Measurements from ENCODE around the gene RBM15B. TPM values are rescaled to one million over a fixed set of nuclear protein-coding genes. Genes with fewer than 3 reads are reported as not detected.
A peak's percentile ranks its signal among the peaks of the same experiment; 100 is the strongest.
"Not testable (repeated sequence)": the region's sequence is repeated elsewhere in the genome, so short reads cannot be mapped to it uniquely, and the experiment has no call there.

RBM15B gene, protein sequence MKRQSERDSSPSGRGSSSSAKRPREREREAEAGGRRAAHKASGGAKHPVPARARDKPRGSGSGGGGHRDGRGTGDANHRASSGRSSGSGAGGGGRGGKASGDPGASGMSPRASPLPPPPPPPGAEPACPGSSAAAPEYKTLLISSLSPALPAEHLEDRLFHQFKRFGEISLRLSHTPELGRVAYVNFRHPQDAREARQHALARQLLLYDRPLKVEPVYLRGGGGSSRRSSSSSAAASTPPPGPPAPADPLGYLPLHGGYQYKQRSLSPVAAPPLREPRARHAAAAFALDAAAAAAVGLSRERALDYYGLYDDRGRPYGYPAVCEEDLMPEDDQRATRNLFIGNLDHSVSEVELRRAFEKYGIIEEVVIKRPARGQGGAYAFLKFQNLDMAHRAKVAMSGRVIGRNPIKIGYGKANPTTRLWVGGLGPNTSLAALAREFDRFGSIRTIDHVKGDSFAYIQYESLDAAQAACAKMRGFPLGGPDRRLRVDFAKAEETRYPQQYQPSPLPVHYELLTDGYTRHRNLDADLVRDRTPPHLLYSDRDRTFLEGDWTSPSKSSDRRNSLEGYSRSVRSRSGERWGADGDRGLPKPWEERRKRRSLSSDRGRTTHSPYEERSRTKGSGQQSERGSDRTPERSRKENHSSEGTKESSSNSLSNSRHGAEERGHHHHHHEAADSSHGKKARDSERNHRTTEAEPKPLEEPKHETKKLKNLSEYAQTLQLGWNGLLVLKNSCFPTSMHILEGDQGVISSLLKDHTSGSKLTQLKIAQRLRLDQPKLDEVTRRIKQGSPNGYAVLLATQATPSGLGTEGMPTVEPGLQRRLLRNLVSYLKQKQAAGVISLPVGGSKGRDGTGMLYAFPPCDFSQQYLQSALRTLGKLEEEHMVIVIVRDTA
- 30.0 TPM for total RNA-seq

GRCh38 chr3:51391075-51391565 is at the start of gene RBM15B:
Gene RBM15B (plus strand): TSS chr3:51391285. CDS start chr3:51391400, 115 bp downstream.
- peak; percentile 98 for DNase-seq (ENCODE audit: low spot score)

- DNase-seq (ENCODE audit: low spot score), result no peak
Measured at GRCh38 chr3:51343918-51344687, 47.0 kb upstream of the RBM15B start.

DNA sequence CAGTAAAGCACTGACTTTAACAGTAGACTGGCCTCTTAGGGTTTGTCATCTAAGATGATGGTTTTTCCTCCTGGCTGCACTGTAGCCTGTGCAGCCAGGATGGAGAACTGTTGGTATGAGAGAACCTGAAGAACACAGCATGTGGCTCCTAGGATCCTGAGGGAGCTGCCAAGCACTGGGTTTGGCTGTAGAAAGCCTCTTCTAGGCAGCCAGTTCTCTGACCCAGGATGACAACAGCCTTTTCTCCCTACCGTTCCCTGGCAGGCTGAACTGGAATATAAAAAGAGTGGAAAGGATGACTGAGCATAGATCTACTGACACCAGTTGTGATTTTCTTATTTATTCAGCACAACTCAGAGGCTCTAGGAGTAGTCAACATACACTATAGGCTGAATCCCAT is 40.3 kb upstream of the RBM15B start:
- no peak for DNase-seq (ENCODE audit: low spot score)

DNA sequence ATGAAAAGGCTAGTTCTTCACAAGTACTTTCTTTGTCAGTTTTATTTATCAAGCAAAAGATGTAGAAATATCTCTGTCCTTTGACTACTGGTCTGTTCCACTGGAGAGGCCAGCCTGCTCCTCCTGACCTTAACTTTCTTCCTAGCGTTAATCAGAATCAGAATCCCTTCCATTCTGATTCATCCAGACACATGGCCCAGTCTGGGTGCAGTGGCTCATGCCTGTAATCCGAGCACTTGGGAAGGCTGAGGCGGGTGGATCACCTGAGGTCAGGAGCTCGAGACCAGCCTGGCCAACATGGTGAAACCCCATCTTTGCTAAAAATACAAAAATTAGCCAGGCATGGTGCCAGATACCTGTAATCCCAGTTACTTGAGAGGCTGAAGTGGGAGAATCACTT is 38.0 kb upstream of the RBM15B start:
- no peak for DNase-seq (ENCODE audit: low spot score)

GRCh38 chr3:51353691-51354090 is 37.4 kb upstream of the RBM15B start:
- DNase-seq (ENCODE audit: low spot score), result no peak

DNA sequence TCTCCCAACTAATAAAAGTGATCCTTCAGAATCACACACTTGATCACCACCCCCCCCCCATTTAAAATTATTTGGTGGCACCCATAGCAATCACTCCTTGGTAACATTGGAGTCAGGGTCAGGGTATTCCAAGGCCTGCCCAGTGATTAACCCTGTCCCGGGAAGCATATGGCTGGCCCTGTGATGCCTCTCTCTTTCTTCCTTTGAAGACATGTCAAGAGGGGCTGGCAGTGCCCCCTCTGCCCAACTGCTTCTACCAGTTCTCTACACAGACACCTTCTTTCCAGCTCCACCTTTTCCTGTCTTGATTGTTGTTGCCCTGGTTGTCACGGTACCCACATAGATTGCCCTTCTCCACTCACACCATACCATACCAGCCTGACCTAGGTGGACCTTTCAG is 36.9 kb upstream of the RBM15B start:
- DNase-seq (ENCODE audit: low spot score), result no peak

GRCh38 chr3:51354731-51355615 is 36.1 kb upstream of the RBM15B start:
- DNase-seq (ENCODE audit: low spot score), result no peak

DNA sequence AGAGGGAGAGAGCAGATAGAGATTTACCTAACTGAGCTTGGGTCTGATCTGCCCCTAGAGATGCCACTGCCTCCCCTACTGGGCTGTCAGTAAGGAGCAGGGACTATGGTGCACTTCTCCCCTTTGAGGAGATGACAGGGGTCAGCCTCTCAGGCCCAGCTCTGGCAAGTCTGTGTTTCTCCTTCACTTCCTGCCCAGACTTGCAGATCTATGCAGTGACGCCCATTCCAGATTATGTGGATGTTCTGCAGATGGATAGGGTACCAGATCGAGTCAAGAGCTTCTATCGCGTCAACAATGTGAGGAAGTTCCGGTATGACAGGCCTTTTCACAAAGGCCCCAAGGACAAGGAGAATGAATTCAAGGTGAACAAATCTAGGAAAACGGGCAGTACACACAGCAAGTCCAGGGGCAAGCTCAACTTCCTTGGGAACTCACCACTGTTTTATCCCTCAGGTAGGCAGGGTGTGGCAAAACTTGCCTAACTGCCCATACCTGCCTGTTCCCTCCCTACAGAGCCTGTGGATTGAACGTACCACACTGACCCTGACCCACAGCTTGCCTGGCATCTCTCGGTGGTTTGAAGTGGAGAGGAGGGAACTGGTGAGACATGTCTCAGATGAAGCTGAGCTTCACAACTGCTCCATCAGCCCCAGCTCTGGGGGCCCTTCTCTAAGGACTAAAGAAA is 35.0 kb upstream of the RBM15B start:
- DNase-seq (ENCODE audit: low spot score), result no peak

GRCh38 chr3:51357856-51358255 is 33.2 kb upstream of the RBM15B start:
- no peak for DNase-seq (ENCODE audit: low spot score)

DNA sequence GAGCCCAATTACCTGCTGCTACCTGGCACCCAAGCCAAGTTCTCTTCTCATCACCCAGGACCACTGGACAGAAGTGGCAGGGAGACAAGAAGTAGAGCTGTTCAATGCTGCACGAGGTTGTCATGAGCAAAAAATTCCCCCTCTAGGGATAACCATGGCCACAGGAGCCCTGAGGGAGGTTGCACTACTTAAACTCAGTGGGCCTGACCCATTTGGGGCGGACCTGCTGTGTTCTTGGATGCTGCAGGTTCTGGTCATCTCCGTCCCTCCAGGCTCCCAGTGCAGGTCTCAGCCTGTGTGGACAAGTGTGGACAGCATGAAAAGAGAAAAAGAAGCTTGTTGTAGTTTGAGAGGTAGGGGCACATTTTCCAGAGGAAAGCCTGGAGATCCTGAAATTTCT is 32.1 kb upstream of the RBM15B start:
- DNase-seq (ENCODE audit: low spot score), result no peak

DNA sequence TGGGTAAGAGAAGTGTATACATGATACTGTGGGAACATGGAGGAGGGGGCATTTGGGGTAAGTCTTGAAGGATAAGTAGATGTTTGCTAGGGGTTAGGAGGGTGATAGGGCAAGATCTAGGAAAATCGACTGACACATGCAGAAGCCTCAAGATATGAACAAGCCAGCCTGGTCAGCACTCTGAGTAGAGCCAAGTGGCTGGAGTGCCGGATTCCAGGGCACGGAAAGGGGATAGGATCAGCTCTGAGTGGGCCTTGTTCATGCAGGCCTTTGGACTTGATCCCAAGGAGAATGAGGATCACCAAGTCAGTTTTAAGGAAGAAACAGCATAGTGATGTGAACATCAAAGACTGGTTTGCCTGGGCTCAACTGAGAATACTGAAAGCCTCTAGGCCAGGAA is 30.3 kb upstream of the RBM15B start:
- DNase-seq (ENCODE audit: low spot score), result no peak

DNA sequence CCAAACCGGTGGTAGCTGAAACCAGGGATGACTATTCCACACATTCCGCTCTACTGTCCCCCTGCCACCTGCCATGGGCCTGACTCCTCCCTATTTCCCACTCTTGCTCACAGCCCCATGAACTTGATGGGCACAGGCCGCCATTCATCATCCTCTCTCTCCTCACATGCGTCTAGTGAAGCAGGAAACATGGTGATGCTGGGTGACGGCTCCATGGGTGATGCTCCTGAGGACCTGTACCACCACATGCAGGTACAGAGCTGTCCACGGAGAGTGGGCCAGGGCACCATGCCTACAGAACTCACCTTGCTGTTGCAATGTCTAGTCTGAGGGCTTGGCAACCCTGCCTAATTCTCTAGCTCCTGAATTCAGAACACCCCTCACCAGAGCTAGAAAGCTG is 29.3 kb upstream of the RBM15B start:
- no peak for DNase-seq (ENCODE audit: low spot score)

GRCh38 chr3:51362476-51362875 is 28.6 kb upstream of the RBM15B start:
- no peak for DNase-seq (ENCODE audit: low spot score)

- DNase-seq (ENCODE audit: low spot score), result not testable (repeated sequence)
Measured at GRCh38 chr3:51368276-51368675, 22.8 kb upstream of the RBM15B start.

DNA sequence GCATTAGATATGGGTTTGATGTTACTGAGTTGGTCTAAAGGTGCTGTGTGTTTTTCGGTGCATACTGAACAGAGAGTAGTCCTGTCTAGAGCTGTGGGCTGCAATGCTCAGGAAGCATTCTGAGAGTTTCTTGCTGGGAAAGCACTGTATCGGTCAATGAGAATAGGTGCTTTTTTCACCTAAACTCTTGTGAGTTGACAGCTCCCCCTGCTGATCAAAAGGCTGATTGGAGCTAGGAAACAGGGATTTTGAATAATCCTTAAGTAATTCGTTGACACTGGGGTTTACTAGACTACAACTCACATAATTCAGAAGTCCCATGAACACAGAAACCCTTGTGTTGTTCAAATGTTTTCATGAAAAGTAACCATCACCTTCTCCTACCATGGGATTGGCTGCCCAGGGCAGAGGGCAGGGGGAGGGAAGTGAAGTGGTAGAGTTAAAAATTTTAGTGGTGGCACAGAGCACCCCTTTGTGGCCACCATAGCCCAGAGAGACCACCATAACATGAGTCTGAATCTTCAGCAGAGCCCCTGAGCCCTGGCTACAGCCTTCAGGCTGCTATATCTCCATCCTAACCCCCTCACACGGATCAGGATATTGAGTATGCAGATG is 19.0 kb upstream of the RBM15B start:
- peak; percentile 61 for DNase-seq (ENCODE audit: low spot score)

- no peak for DNase-seq (ENCODE audit: low spot score)
Measured at GRCh38 chr3:51373658-51374421, 17.2 kb upstream of the RBM15B start.

DNA sequence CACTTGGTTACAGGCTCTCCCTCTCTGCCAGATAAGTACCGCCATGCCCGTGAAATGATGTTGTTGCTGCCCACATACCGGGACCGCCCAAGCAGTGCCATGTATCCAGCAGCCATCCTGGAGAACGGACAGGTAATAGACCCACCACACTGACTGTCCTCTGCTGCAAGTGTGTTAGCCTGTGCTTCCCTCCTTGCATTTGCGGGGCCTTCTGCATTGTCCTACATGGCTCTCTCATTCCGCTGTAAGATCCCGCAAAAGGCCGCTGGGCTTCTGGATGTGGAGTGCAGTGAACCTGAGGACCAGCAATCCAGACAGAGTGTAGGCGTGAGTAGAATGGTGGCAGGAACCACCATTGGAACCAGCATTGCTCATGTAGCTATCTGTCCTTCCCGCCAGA is 16.6 kb upstream of the RBM15B start:
- no peak for DNase-seq (ENCODE audit: low spot score)

DNA sequence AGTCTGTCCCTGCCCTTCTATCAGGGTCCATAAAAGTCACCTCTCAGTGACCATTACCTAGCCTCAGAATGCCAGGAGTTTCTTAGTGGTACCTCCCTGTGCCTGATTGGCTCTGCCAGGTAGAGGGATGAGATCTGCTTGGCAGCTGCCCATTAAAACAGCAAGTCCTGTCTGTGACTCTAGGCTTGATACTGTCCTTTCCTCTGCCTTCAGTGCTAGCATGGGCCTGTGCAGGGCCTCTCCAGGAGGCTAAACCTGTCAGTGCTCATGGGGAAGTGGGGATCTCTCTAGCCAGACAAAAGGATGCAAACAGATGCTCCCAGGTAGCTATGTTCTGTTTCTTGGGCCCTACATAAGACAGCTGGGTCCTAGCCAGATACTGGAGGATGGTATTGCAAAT is 15.9 kb upstream of the RBM15B start:
- no peak for DNase-seq (ENCODE audit: low spot score)

- DNase-seq (ENCODE audit: low spot score), result no peak
Measured at GRCh38 chr3:51375571-51375970, 15.5 kb upstream of the RBM15B start.
